HG03565 (cell line): Measurements from ENCODE around the gene TYMS.
"Not testable (repeated sequence)": the region's sequence is repeated elsewhere in the genome, so short reads cannot be mapped to it uniquely, and the experiment has no call there.

Experiments
- ATAC-seq: cut with Tn5 transposase; IDR thresholded peaks from one replicate; pipeline ENCODE4 v1.9.1; 2021; ENCODE audit warnings: mild to moderate bottlenecking, moderate library complexity; ENCODE audit not compliant: unreplicated experiment

Gene TYMS

DNA sequence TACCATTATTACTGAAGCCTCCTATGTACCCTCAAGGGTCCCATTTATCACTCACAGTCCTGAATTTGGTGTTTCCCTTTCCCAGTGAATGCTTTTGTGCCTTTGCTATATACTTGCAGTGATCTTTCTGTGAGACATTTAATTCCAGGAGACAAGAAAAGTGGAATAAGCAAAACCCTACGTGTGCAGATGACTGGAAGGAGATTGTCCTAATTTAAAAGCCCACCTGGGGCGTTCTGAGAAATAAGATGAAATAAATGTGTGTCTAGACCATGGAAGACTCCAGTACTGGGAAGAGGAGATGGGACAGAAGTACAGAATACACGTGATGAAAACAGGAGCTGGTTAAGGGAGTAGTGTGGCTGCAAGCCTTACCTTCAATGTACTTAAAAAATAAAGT lies 19.3 kb downstream of the TYMS start:
- ATAC-seq: no peak

DNA sequence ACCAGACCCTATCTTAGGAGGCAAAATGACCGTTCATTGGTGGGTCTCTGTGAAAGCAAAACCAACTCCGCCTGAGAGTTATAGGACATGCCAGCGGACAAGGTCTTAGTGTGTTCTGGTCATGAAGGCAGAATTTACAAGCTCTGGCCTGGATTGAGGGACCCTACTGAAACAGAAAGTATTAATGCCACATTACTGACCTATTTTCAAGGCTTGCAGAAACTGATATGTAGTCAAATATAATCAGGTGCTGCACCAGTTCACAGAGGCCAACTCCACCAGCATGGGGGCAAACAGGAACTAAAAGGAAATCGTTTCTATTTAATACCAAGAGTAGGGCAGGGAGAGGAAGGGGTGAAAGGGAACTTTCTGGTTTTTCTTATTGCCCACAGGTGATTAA lies 19.7 kb downstream of the TYMS start:
- no peak for ATAC-seq

DNA sequence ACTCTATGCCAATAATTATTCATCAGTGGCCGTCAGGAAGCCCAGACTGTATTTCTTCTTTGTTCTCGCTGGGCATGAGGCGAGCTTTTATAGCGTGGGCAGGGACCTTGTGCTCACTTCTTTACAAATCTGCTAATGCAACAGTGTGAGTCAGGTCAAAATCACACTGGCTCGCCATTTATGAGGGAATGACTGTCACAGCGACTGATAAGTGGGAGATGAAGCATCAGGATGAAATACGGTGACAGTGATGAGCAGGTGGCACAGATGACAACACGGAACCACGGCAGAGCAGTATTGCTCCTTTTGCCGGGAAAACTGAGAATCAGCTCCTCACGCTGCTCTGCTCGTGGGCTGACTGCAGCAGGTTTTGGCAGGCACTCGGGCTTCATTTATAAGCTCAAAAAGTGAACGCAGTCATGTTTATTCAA lies 20.5 kb downstream of the TYMS start:
- no peak for ATAC-seq

DNA sequence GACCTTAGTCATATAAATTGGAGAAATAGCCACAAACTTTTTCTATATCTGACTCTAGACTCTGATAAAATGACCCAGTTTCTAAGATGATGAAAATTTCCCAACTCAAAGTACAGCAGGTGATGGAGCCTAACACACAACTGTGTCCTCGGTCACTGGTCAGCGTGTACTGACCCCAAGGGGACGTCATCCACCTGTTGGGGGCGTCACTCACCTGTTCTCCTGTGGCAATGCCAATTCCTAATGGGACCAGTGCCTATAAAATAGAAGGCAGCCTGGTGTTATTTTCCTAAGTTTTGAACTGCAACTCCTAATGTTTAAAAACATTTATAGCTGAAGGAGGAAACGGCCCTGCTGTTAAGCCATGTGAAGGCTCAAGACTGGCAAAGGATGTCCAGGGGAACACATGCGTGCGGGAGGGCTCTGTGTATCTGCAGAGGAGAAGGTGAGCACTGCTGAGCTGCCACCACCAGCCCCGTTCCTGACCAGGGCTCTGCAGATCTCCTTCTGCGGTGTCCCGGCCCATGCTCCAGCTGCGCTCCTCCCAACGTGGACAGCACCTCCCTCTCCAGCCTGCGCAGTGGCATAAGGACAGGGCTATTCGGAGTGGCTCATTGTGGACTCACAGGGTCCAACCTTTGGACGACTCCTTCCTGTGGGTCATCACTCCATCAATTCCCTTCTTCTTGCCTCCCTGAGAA lies 21.2 kb downstream of the TYMS start:
- no peak for ATAC-seq

DNA sequence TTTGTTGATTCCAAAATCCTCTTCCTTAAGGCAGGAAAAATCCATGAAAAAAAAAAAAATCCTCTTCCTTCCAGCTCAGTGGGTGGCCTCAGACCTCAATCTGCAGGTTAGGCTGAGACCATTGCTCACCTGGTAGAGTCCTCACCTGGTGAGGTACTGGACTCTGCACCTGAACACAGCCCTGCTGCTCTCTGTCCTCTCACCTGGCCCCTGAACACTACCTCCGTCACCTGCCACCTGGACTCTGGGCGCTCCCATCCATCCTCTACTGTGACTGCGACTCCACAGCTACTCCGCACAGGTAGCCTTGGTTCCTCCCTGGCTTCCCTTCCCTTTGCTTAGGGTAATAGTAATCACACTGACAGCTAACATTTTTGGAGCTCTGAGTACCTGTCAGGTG lies 22.1 kb downstream of the TYMS start:
- ATAC-seq: no peak

DNA sequence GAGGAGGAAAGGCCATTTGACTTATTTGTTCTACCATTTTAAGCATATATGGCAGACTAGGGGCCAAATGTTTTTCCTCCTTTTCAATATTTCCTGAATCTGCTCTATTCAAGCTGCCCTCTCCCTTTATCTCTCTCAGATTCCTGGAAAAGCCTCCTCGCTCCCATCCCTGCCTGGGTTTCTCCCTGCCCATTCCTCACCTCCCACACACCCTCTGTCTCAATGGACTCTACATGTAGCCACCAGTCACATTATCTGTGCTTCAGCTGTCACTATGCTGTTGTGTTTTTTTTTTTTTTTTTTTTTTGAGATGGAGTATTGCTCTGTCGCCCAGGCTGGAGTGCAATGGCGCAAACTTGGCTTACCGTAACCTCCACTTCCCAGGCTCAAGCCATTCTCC lies 22.9 kb downstream of the TYMS start:
- no peak for ATAC-seq

DNA sequence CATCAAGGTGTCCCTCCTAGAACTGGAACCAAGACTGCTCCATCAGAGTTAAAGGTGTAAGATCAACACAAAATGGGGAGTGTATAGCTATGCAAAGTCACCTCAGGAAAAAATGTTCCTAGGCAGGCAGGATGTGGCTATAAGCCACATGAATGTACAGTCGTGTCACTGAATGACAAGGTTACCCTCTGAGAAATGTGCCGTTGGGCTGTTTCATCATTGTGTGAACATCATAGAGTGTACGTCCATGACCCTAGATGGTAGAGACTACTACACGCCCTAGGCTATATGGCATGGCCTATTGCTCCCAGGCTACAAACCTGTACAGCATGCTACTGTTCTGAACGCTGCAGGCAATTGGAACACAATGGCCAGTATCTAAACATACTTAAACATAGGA lies 24.5 kb downstream of the TYMS start:
- no peak for ATAC-seq

DNA sequence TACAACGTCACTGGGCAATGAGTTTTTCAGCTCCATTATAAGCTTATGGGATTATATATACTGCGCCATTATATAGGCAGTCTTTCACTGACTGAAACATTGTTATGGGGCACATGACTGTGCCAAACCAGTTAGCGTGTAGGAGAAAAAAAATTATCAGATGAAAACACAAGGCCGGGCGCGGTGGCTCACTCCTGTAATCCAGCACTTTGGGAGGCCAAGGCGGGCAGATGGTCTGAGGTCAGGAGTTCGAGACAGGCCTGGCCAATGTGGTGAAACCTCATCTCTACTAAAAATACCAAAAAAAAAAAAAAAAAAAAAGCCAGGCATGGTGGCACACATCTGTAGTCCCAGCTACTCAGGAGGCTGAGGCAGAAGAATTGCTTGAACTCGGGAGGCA lies 25.0 kb downstream of the TYMS start:
- not testable (repeated sequence) for ATAC-seq

DNA sequence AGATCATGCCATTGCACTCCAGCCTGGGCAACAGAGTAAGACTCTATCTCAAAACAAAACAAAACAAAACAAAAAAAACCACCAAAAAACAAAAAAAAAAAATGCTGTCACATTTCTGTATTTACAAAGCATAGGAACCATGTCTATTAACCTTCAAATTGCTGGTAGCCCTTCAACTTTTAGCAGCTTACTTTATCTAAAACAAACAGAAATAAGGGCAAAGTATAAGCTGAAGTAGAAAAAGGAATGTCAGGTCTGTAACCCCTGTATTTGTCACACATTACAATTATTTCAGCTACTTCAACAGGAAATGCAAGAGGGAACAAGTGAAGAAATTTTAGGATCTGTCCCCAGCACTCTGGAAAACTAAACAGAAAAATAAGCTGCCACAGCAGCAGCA lies 25.4 kb downstream of the TYMS start:
- no peak for ATAC-seq

DNA sequence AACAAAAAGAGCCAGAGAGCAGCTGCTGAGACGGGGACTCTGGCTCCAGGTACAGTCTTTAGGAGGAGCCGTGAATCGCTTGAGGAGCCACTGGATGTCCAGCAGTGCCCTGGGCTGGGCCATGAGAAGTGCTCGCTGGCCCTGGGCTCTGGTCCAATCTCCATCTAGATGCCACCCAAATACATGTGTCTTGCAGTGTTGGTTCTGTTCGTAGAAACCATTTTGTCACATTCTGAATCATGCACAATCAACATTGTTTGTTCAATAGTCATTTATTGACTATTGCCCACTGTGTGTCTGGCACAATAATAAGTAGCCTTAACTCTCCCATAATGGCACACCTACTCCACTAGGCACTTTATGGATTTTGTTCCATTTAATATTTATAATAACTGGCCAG lies 26.1 kb downstream of the TYMS start:
- no peak for ATAC-seq

DNA sequence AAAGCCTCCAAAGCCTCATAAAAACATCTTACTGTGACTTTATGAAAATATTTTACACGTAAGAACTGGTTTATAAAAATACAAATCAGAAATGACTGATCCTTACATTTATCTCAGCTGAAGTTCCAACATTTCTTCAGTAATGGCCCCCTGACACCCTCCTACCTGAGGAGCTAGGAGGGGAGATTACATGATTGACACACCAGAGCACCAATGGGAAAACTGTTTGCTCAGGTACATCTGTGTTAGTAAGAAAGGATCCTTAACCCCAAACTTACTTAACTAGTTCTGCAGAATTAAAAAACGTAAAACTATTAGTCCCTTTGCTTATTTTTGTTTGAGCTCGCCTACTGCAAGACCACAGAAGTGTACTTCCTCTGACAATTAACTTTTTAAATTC lies 28.0 kb downstream of the TYMS start:
- no peak for ATAC-seq

DNA sequence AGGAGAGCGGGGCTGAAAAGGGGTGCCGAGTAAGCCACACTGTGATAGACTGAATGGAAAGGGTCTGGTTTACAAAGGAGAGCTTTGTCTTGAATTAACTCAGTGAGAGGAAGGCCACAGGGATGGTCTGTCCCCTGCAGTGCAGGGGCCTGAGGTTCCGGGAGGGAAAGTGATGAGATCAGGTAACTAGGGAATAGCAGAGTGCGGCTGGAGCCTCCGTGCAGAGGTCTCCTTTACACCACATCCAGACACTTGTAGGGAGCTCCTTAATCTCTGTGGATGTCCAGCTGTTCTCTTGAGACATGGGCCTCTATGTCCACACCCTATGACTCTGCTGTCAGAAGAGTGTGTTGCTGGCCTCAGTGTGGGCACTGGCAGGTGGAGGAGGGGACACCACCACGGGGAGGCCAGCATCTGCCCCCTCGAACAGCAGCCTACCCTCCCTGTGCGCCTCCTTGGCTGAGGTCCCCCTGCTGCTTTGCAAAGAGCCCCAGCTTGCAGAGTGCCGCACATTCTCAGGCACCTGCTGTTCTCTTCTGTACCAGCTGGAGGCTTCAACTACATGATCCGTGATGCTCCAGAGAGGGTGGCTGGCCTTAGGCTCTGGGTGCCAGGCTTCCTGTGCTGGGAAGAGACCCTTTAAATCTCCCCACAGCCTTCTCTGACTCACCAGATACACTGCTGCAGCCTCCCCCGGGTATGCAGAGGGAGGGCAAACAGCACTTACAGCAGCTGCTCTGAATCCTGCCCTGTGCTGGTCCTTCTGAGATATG lies 29.1 kb downstream of the TYMS start:
- ATAC-seq: no peak

DNA sequence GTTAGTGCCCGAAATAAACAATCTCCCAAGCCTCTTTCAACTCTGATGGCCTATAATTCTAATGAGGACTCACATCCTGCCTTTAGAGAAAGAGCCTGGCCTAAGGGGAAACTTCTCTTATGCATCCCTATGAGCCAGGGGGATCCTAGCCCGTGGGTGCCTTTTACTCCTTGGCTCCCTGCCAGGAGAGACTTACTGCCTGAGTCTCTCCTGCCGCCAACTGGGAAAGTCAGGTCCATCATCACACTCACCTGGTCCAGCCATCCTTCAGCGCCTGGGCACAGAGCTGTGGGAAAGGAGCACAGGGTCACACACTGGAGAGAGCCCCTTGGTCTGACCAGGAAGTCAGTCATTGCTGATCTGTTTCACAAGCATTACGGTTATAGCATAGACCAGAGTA lies 30.9 kb downstream of the TYMS start:
- no peak for ATAC-seq

DNA sequence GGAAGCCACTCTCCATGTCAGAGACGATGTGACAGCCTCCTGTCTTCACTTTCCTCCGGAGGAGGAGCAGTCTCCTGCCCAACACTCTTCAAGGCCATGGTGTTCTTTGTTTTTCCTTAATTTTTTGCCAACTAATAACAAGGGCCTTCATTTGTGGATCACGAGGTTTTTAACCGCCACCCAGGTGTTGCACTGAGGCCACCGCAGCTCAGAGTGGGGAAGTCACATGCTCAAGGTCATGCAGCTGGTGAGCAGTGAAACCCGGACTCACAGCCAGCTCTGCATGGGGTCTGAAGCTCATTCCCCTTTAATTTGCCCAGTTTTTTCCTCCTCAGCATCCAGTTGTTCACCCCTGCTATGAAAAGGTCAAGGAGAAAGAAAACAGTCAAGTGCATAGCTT lies 35.4 kb downstream of the TYMS start:
- ATAC-seq: no peak

DNA sequence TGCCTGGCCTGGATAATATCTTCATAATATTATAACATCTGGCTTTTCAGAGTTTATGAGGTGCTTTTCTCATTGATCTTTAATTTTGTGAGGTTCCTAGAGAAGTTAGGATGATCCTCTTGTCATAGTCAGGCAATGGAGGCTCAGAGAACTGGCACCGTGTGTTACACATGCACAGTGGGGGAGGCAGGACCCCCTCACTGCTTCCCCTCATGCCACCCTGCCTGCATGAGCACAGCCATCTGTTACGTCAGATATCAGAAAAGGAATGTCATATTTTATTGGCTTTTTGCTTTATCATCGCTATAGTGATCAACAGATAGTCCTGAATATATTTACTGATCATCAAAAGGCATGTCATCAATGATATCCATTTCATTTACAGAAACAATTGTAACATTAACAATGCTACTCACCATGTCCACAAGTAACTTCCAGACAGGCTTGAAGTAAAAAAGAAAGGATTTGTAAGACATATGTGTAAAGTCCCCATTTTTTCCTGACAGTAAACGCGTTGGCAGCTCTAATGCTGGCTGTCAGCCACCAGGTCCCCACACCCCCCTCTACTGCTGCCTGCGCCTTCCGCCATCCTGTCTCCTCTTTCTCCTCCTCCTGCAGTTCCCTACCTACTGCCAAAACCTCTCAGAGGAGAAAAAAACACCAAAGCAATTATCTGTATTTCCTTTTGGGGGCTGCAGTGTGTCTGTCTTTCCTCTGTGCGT lies 36.2 kb downstream of the TYMS start:
- ATAC-seq: no peak

DNA sequence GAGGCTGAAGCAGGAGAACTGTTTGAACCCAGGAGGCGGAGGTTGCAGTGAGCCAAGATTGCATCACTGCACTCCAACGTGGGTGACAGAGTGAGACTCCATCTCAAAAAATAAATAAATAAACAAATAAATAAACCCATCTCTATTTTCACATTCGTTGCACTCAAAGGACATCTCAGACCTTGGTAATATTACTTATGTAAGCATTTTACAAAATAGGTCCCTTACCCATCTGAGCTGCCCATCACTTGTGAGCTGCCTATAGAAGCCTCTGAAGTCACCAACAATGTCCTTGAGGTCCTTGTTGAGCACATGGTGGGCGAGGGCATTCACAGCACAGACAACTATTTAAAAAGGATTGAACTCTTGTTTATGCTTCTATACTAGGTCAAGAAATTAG lies 39.6 kb downstream of the TYMS start:
- ATAC-seq: no peak

DNA sequence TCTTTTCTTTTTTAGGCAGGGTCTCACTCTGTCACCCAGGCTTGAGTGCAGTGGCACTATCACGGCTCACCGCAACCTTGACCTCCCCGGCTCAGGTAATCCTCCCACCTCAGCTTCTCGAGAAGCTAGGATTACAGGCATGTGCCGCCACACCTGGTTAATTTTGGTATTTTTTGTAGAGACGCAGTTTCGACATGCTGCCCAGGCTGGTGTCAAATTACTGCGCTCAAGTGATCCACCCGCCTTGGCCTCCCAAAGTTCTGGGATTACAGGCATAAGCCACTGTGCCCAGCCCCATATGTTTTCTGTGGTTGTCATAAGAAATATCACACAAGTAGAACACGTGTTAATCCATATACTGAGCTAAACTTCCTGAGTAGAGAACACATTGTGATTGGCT lies 40.3 kb downstream of the TYMS start:
- no peak for ATAC-seq

DNA sequence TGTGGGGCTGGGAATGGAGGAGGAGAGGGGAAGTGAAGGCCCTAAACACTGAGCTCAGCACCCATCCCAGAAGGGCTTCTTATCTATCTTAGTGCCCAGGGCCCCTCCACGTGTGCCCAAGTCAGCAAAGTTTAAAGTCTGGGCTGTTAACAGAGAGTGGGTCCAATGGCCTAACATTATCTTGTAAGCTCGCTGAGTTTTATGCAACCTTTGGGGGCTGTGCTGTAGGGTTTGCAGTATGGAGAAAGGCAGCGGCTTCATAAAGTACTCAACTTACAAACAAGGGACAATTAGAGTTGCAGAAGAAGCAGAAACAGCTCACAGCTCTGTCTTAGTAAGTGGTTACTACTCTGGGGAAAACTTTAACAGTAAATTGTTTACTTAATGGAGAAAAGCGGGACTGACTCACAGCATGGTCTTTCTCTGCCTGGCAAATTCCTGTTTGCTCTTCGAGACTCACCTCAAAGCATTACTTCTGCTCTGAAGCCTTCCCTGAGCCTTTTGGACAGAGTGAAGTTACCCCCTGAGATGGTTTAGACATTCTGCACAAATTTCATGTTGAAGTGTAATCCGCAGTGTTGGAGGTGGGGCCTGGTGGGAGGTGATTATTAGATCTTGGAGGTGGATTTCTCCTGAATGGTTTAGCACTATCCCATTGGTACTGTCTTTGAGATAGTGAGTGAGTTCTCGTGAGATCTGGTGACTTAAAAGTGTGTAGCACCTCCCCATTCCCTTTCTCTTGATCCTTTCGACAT lies 45.9 kb downstream of the TYMS start:
- no peak for ATAC-seq

DNA sequence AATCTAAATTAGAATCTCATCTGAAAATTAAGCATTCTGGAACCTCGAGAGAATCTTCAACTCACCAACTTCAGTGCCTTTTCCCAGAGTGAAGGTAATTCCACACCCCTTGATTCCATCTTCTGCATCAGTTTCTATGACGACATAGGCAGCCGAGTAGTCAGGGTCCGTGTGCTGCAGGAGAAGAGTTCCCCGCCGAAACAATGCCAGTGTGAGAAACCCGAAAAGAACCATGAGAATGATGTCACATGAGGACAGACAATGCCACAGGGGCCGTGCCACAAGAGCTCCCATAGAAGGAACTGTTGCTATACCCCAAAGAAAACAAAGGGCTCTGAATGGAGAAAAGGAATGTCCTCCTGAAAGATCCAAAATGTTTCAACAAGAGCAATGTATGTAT lies 49.0 kb downstream of the TYMS start:
- ATAC-seq: no peak

DNA sequence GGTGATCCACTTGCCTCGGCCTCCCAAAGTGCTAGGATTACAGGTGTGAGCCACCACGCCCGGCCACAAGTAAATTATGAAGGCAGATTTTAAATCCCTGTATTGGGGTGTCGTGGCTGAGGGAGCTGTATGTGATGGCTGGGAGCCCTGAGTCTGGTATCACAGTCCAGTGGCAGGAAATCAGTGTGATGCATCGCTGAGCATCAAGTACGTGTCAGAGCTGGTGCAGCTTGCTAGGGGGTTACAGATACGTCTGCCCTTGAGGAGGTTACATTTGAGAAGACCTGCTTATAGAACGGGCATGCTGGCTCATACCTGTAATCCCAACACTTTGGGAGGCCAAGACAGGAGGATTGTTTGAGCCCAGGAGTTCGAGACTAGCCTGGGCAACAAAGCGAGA lies 50.6 kb downstream of the TYMS start:
- no peak for ATAC-seq

DNA sequence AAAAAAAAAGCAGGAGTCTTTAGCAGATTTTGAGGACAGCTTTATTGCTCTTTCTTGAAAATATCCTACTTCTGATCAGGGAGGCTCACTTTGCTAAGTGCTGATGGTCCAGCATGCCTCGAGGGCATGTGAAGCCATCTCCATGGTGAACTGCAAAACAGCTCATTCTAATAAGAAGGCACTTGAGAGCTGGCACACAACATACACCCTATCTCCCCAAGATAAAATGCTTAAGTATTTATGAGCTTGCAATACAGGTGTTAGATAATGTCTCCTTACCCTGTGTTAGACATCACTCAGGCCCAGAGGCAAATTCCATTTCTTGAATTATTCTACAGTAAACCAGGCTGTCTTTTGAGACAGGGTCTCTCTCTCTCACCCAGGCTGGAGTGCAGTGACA lies 52.3 kb downstream of the TYMS start:
- ATAC-seq: no peak
